ENCODE measurements around the gene SIGLECL1.

The SIGLECL1 gene

DNA sequence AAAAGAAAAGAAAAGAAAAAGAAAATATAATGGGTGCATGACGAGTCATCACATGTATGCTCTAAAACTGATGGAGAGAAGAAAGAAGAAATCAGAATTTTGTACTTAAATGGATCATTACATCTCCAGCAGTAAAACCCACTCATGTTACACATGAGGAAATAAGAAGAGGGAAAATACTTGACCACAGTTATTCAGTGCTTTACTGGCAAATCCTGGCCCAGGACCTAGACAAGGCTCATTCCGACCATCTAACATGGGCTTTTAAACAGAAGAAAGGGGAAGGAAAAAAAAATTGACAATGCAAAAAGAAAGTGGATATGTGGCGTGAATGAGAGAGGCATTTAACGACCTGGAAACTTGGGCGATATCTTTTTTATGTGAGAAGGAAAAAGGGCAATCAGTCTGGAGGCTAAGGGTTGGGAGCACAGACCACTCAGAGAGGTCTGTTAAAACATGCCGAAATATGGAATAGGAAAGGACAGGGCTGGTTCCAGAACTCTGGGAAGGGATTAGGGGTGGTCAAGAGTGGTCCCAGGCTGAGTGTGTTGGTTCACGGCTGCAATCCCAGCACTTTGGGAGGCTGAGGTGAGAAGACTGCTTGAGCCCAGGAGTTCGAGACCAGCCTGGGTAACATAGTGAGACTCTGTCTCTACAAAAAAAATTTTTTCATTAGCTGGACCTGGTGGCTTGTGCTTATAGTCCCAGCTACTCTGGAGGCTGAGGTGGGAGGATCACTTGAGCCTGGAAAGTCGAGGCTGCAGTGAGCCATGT lies 1.6 kb downstream of the SIGLECL1 start:
- Histone ChIP-seq H2AFZ (ENCODE audit: low read length, unreplicated experiment) (no peak overlapping the region), H3K27ac (ENCODE audit: low read depth, low read length) (no peak overlapping the region), H3K36me3 (ENCODE audit: insufficient read depth, low read length) (no peaks in the 10 kb centered on the region), H3K79me2 (ENCODE audit: control insufficient read depth, insufficient read depth, low read length, unreplicated experiment) (no peaks in the 10 kb centered on the region), H3K4me1 (ENCODE audit: control insufficient read depth, insufficient read depth, low read length, unreplicated experiment) (no peaks in the 10 kb centered on the region), H3K27me3 (ENCODE audit: insufficient read depth, low read length) (peaks cover 15% of the 10 kb centered on the region), H3K4me3 (ENCODE audit: low read depth, low read length) (no peak overlapping the region)

DNA sequence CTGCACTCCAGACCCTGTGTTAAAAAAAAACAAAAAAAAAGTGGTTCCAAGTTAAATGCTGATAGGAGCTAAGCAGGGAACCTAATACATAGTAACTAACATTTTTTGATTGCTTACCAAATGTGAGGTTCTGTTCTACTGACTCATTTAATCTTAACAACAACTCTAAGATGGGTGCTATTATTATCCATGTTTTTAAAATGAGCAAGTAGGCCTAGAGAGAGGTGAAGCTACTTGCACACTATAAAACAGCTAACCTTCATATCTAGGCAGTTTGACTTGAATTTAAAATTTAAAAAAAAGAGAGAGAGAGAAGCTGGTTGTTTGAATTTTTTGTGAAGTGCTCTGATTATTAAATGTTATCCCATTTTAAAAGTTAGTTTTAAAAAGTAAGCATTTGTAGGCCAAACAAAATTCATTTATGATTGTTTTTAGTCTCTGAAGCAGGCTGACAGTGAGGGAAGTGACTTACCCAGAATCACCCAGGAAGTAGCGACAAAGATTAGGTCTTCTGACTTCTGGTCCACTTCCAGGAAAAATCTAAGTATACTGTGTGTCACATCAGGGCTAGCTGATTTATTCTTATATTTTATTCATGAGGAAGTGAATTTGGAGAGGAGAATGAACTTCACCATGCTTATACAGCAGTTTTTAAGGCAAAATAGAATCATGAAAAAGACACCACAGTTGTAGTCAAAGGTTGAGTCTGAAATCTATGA lies 2.4 kb downstream of the SIGLECL1 start:
- H3K4me1 ChIP-seq (ENCODE audit: control insufficient read depth, insufficient read depth, low read length, unreplicated experiment) = no peaks in the 10 kb centered on the region
- H3K27me3 ChIP-seq (ENCODE audit: insufficient read depth, low read length) = peaks cover 15% of the 10 kb centered on the region
- no peak overlapping the region for H3K4me3 ChIP-seq (ENCODE audit: low read depth, low read length)
- no peak overlapping the region for H3K27ac ChIP-seq (ENCODE audit: low read depth, low read length)
- H3K79me2 ChIP-seq (ENCODE audit: control insufficient read depth, insufficient read depth, low read length, unreplicated experiment) = no peaks in the 10 kb centered on the region
- H3K36me3 ChIP-seq (ENCODE audit: insufficient read depth, low read length) = no peaks in the 10 kb centered on the region
- H2AFZ ChIP-seq (ENCODE audit: low read length, unreplicated experiment) = no peak overlapping the region

DNA sequence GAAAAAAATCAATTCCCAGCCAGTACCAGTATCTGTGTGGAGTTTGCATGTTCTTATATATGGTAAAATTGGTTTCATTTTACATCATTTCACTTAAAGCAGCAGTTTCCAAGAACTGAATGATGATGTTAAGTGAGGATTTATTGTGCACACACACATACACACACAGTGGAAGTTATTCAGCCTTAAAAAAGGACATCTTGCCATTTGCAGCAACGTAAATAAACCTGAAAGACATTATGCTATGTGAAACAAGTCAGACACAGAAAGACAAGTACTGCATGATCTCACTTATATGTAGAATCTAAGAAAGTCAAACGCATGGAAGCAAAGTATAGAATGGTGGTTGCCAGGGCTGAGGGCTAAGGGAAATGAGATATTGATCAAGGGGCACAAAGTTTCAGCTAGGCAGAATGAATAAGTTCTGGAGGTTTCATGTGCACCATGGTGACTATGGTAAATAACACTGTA lies 5.3 kb downstream of the SIGLECL1 start:
- no peaks in the 10 kb centered on the region for H3K79me2 ChIP-seq (ENCODE audit: control insufficient read depth, insufficient read depth, low read length, unreplicated experiment)
- H2AFZ ChIP-seq (ENCODE audit: low read length, unreplicated experiment) = no peak overlapping the region
- no peaks in the 10 kb centered on the region for H3K36me3 ChIP-seq (ENCODE audit: insufficient read depth, low read length)
- peaks cover 27% of the 10 kb centered on the region for H3K27me3 ChIP-seq (ENCODE audit: insufficient read depth, low read length)
- no peaks in the 10 kb centered on the region for H3K4me1 ChIP-seq (ENCODE audit: control insufficient read depth, insufficient read depth, low read length, unreplicated experiment)
- H3K27ac ChIP-seq (ENCODE audit: low read depth, low read length) = no peak overlapping the region
- H3K4me3 ChIP-seq (ENCODE audit: low read depth, low read length) = no peak overlapping the region

DNA sequence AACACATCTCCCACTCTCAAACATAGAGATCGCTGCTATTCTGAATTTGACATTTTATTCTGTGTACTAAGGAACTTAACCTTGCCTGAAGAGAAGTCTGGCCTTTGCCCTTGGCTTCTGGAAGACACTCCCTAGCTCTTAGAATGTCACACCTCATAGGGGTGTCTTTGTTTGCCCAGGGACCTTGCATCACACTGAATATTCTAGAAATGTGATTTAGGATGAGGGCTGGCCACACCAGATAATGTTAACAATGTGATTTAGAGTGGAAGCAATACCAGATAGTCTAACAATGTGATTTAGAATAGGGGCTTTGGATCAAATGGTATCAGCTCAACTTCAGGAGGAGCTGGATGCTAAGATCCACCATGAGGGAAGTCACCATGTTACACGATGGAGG lies 6.6 kb downstream of the SIGLECL1 start:
- Histone ChIP-seq H3K36me3 (ENCODE audit: insufficient read depth, low read length) (no peaks in the 10 kb centered on the region), H3K27me3 (ENCODE audit: insufficient read depth, low read length) (peaks cover 34% of the 10 kb centered on the region)

DNA sequence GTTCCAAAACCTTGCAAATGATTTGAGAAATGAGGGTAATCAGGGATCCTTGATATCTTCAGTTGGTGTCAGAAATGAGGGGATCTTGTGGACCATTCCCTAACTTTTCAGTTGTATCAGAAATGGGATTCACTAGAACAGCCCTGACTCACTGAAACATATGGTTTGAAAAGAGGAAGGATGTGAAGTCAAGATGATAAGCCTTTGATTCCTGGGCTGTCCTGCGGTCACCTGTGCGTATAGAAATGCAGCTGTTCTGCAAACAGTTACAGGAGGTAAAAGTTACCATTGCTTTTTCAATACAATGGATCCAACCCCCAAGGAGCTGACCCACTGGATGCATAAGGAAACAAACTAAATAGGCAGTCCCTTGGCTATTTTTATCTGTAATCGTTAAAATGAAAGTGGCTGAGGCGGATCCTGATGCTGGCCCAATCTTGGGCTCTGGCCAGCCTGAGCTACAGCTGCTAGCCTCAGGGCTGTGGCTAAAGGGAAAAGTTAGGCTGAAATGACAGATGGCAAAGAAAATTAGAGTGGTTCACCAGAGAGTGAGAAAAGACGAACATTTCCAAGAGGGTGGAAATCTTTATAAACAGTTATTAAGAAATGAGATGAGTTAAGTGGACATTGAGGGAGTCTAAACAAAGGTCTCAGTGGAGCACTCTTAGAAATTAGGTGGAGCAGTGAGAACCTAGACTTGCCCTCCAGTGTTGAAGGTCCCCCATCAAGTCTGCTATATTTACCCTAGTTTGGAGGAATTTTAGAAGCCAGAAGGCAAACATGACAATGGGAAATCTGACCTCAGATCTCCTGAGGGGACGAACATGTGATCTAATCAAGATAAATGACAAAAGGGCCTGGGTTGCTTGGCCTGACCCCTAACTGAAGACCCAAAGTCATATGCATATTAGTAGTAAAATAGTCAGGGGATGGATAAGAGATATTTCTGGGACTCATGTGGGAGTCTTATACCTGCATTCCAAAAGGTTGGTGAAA lies 7.6 kb downstream of the SIGLECL1 start:
- Histone ChIP-seq H3K4me1 (ENCODE audit: control insufficient read depth, insufficient read depth, low read length, unreplicated experiment) (no peaks in the 10 kb centered on the region), H3K79me2 (ENCODE audit: control insufficient read depth, insufficient read depth, low read length, unreplicated experiment) (no peaks in the 10 kb centered on the region), H3K4me3 (ENCODE audit: low read depth, low read length) (no peak overlapping the region)

More for the DNA sequence above, 6.6 kb downstream of the SIGLECL1 start:
- H3K27ac ChIP-seq (ENCODE audit: low read depth, low read length) = no peak overlapping the region
- no peaks in the 10 kb centered on the region for H3K79me2 ChIP-seq (ENCODE audit: control insufficient read depth, insufficient read depth, low read length, unreplicated experiment)
- no peak overlapping the region for H3K4me3 ChIP-seq (ENCODE audit: low read depth, low read length)
- no peaks in the 10 kb centered on the region for H3K4me1 ChIP-seq (ENCODE audit: control insufficient read depth, insufficient read depth, low read length, unreplicated experiment)
- H2AFZ ChIP-seq (ENCODE audit: low read length, unreplicated experiment) = no peak overlapping the region

DNA sequence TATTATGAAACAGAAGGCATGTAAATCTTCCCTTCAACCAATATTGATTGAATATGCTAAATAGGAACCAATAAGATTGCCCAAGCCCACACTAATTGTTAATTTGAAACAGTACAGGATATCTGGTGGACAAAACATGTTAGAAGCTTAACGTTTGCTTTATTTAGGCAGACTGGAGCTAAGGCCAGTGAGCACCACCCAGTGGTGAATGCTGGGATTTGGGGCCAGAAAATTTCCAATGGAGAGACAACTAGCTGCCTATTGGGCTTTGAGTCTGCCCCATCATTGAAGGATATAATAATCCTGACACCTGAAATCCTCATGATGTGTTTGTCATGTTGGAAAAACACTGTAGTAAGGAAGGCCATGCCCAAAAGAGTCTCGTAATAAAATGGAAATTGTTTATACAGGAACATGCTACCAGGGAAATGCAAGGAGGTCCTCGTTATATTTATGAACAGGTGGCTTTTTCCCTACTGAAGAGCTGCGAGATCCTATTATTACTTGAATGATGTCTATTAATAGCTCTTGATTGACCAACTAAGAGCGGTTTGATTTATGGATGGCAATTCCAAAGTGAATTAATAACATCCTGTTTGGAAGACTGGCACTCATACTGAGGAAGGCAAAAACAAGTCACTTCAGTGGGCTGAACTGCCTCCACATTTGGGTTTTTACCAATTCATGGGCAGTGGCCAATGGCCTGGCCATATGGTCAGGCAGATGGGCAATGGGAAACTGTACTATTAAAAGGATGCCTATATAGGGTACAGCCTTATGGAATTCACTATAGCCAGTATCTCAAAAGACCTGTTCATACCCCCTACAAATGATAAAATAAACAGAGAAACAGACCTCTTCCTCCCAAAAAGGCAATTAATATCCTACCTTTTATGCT lies 8.7 kb downstream of the SIGLECL1 start:
- H3K79me2 ChIP-seq (ENCODE audit: control insufficient read depth, insufficient read depth, low read length, unreplicated experiment) = no peaks in the 10 kb centered on the region
- no peak overlapping the region for H3K27ac ChIP-seq (ENCODE audit: low read depth, low read length)
- peaks cover 53% of the 10 kb centered on the region for H3K27me3 ChIP-seq (ENCODE audit: insufficient read depth, low read length)
- H3K4me3 ChIP-seq (ENCODE audit: low read depth, low read length) = no peak overlapping the region
- H3K4me1 ChIP-seq (ENCODE audit: control insufficient read depth, insufficient read depth, low read length, unreplicated experiment) = no peaks in the 10 kb centered on the region
- no peak overlapping the region for H2AFZ ChIP-seq (ENCODE audit: low read length, unreplicated experiment)
- H3K36me3 ChIP-seq (ENCODE audit: insufficient read depth, low read length) = no peaks in the 10 kb centered on the region

More for the DNA sequence above, 7.6 kb downstream of the SIGLECL1 start:
- H3K27ac ChIP-seq (ENCODE audit: low read depth, low read length) = no peak overlapping the region
- H2AFZ ChIP-seq (ENCODE audit: low read length, unreplicated experiment) = no peak overlapping the region
- H3K36me3 ChIP-seq (ENCODE audit: insufficient read depth, low read length) = no peaks in the 10 kb centered on the region
- H3K27me3 ChIP-seq (ENCODE audit: insufficient read depth, low read length) = peaks cover 42% of the 10 kb centered on the region

DNA sequence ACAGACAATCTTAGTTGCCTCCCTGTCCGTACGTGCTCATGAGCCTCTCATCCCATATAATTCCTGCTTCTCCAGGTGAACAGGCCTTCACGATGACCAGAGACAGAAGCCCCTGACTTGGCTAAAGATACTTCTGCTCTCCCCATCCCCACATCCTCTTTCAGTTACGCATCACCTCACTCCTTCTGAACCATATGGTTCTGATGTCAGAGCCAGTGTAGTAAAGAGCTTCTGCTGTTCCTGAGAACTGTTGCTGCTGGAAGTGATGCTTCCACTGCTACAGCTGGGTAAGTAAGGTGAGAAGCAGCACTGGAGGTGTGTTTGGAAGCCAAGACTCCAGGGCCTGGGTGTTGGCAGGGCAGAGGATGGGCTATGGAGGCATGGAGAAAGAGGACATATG lies 12.9 kb downstream of the SIGLECL1 start:
- Histone ChIP-seq H3K27ac (ENCODE audit: low read depth, low read length) (no peak overlapping the region), H3K4me3 (ENCODE audit: low read depth, low read length) (no peak overlapping the region), H3K36me3 (ENCODE audit: insufficient read depth, low read length) (no peaks in the 10 kb centered on the region), H3K79me2 (ENCODE audit: control insufficient read depth, insufficient read depth, low read length, unreplicated experiment) (no peaks in the 10 kb centered on the region), H2AFZ (ENCODE audit: low read length, unreplicated experiment) (no peak overlapping the region), H3K4me1 (ENCODE audit: control insufficient read depth, insufficient read depth, low read length, unreplicated experiment) (no peaks in the 10 kb centered on the region), H3K27me3 (ENCODE audit: insufficient read depth, low read length) (peaks cover 65% of the 10 kb centered on the region)

DNA sequence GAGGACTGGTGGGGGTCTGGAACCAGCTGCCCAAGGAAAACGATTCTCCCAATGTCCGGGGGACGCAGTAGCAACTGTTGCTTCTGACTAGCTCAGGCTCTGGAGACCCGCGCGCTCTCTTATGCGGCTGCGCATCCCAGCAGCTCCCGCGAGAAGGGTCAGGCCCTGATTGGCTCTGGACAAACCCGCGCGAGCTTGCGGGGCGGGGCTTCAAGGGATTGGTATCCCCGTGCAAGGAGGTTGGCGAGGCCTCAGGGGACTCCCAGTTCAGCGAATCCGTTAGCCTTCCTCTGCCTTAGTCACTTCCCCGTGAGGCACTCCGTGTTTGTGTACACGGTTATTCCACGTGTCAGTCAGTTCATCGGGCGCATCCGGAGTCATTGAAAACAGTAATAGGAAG lies 20.2 kb downstream of the SIGLECL1 start:
- H3K79me2 ChIP-seq (ENCODE audit: control insufficient read depth, insufficient read depth, low read length, unreplicated experiment) = no peaks in the 10 kb centered on the region
- H3K4me1 ChIP-seq (ENCODE audit: control insufficient read depth, insufficient read depth, low read length, unreplicated experiment) = no peaks in the 10 kb centered on the region
- no peak overlapping the region for H2AFZ ChIP-seq (ENCODE audit: low read length, unreplicated experiment)
- peaks cover 26% of the 10 kb centered on the region for H3K27me3 ChIP-seq (ENCODE audit: insufficient read depth, low read length)
- H3K27ac ChIP-seq (ENCODE audit: low read depth, low read length) = no peak overlapping the region
- no peaks in the 10 kb centered on the region for H3K36me3 ChIP-seq (ENCODE audit: insufficient read depth, low read length)
- H3K4me3 ChIP-seq (ENCODE audit: low read depth, low read length) = no peak overlapping the region

DNA sequence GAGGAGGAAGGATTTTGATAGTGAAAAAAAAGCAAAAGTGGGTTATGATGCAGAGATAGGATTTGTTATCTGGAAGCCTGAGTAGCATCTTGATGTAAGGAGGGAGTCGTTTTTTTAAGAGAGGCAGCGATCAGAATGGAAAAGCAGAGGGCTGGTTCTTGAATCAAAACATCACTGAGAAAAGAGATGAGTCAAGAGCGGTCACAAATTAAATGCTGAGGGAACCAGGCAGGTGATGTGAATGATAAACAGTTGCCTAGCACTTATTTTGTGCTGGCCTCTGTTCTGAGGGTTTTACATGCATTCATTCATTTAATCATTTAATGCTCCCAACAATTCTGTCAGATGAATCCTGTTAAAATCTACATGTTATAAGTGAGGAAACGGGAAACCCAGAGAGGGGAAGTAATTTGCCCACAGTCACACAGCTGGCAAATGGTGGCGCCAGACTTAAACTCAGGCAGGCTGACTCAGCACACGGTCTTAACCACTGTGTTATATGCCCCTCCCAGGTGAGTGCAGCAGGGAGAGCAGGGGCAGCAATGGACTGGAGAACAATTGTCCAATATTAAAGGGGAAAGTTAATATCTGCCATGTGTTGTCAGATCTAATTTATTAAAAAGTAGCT lies 21.4 kb downstream of the SIGLECL1 start:
- no peaks in the 10 kb centered on the region for H3K79me2 ChIP-seq (ENCODE audit: control insufficient read depth, insufficient read depth, low read length, unreplicated experiment)
- H3K27ac ChIP-seq (ENCODE audit: low read depth, low read length) = no peak overlapping the region
- no peaks in the 10 kb centered on the region for H3K4me1 ChIP-seq (ENCODE audit: control insufficient read depth, insufficient read depth, low read length, unreplicated experiment)
- H3K27me3 ChIP-seq (ENCODE audit: insufficient read depth, low read length) = peaks cover 23% of the 10 kb centered on the region
- no peak overlapping the region for H2AFZ ChIP-seq (ENCODE audit: low read length, unreplicated experiment)
- H3K4me3 ChIP-seq (ENCODE audit: low read depth, low read length) = no peak overlapping the region
- no peaks in the 10 kb centered on the region for H3K36me3 ChIP-seq (ENCODE audit: insufficient read depth, low read length)
